Limb (tissue), 2 donors: Measurements from ENCODE around the gene PEAK3.

Source experiments
- DNase-seq, 2 donors: peaks; one replicate each; pipeline ENCODE4 v3.0.0-alpha.2; 2016; ENCODE audit errors: extremely low spot score in 2 of 2

The PEAK3 gene

DNA sequence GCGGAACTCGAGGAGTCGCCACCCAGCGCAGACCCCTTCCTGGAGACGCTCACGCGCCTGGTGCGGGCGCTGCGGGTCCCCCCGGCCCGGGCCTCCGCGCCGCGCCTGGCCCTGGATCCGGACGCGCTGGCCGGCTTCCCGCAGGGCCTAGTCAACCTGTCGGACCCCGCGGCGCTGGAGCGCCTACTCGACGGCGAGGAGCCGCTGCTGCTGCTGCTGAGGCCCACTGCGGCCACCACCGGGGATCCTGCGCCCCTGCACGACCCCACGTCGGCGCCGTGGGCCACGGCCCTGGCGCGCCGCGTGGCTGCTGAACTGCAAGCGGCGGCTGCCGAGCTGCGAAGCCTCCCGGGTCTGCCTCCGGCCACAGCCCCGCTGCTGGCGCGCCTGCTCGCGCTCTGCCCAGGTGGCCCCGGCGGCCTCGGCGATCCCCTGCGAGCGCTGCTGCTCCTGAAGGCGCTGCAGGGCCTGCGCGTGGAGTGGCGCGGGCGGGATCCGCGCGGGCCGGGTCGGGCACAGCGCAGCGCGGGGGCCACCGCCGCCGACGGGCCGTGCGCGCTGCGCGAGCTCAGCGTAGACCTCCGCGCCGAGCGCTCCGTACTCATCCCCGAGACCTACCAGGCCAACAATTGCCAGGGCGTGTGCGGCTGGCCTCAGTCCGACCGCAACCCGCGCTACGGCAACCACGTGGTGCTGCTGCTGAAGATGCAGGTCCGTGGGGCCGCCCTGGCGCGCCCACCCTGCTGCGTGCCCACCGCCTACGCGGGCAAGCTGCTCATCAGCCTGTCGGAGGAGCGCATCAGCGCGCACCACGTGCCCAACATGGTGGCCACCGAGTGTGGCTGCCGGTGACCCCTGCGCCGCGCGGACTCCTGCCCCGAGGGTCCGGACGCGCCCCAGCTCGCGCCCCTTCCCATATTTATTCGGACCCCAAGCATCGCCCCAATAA, 30.6 kb downstream of the PEAK3 start:
- DNase-seq: peak in 1 of 2 donors; percentile 51

DNA sequence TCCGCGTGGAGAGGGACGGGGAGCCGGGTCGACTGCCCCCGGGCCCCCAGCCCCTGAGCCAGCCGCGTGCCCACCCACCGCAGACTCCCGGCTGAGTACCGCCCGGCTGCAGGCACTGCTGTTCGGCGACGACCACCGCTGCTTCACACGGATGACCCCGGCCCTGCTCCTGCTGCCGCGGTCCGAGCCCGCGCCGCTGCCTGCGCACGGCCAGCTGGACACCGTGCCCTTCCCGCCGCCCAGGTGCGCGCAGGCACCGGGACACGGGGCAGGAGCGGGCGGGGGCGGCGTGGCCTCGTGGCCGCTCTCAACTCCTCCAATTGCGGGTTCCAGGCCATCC, 31.2 kb downstream of the PEAK3 start:
- no peak for DNase-seq

DNA sequence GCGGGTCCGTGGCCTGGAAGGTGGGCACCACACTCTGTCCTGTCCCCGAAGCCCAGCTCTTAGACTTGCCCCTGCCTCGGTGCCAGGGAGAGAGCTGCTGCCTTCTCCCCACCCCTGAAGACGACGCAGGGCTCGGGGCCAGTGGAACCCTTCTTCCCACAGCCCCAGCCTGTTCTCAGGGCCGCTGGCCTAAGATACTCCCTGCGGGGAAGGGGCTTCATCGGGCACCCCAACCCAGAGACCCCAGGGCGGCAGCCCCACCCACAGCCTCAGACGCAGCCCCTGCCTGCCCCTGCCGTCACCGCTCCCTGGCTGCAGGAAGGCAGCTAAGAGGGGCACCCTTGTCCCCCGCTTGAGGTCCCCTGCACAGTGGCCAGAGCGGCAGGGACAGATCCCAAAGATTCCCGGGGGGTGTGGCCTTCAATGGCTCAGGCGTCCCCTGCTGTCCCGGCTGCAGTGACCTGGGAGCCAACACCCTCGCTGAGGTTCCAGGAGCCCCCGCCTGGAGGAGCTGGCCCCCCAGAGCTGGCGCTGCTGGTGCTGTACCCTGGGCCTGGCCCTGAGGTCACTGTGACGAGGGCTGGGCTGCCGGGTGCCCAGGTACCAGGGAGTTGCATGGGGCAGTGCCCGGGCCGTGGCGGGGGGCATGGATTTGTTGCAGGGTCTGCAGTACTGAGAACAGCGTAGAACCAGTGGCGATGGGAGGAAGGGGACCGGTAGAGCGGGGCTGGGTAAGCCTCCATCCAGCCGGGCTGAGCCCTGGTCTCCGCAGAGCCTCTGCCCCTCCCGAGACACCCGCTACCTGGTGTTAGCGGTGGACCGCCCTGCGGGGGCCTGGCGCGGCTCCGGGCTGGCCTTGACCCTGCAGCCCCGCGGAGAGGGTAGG, 31.9 kb downstream of the PEAK3 start:
- no peak for DNase-seq

DNA sequence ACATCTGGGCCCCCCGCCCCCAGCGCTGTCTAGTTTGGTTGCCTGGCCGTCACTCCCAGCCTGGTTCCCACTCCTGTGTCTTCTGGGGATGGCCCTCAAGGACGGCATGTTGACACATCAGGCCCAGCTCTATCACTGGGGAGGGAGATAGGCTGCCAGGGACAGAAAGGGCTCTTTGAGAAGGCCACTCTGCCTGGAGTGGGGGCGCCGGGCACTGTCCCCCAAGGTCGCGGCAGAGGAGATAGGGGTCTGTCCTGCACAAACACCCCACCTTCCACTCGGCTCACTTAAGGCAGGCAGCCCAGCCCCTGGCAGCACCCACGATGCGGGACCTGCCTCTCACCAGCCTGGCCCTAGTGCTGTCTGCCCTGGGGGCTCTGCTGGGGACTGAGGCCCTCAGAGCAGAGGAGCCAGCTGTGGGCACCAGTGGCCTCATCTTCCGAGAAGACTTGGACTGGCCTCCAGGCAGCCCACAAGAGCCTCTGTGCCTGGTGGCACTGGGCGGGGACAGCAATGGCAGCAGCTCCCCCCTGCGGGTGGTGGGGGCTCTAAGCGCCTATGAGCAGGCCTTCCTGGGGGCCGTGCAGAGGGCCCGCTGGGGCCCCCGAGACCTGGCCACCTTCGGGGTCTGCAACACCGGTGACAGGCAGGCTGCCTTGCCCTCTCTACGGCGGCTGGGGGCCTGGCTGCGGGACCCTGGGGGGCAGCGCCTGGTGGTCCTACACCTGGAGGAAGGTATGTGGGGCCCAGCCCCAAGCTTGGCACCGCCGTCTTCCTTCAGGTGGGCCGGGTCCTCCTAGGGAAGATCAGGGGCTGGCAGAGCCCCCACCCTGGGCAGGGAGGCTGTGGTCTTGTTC, 32.7 kb downstream of the PEAK3 start, which contains the start of gene AMH:
AMH (plus strand) TSS at position 314 of the 857 bp plus-strand sequence; CDS start at position 324, 10 bp downstream.
- no peak for DNase-seq

DNA sequence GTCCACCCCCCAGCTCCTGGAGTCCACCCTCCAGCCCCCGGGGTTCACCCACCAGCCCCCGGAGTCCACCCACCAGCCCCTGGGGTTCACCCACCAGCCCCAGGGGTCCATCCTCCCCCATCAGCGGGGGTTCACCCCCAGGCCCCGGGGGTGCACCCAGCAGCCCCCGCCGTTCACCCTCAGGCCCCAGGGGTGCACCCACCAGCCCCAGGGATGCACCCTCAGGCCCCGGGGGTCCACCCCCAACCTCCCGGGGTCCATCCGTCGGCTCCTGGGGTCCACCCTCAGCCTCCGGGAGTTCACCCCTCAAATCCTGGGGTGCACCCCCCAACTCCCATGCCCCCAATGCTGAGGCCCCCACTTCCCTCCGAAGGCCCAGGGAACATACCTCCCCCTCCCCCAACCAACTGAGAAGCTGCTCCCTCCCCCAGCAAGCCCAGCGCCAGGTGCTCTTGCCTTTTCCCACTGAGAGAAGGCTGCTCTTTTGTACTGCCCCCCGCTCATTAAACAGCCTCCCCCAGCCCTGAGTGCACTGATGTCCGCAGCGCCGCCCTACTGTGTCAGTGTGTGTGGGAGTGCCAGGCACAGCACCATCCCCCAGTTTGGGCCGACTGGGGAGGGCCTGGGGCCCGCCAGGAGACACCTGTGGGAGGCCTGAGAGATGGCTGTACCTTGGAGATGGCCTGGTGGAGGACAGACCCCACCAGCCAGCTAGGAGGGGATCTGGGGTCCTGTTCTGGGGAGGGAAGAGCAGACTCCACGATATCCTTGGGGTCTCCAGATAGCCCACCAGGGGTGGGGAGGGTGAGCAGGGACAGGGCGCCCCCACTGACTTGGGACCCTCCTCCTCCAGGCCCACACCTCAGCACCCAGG, 33.6 kb downstream of the PEAK3 start:
- DNase-seq: no peak

DNA sequence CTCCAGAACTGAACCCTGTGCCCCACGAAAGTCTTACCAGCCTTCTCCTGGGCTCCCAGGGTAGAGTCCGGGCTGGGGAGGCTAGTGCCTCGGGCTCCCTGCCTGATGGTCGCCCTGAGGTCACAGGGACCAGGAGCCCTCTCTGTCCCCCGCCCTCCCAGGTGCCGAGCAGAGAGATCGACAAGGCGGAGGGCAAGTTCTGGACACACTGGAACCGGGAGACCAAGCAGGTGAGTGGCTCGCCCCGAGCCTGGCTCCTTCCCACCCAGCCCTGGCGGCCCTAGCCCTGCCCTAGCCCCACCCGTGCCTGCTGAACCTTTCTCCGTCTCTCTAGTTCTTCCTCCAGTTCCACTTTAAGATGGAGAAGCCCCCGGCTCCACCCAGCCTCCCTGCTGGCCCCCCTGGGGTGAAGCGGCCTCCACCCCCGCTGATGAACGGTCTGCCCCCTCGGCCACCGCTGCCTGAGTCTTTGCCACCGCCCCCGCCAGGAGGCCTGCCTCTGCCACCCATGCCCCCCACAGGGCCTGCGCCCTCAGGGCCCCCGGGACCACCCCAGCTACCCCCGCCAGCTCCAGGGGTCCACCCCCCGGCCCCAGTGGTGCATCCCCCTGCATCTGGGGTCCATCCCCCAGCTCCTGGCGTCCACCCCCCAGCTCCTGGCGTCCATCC, 34.4 kb downstream of the PEAK3 start:
- no peak for DNase-seq

DNA sequence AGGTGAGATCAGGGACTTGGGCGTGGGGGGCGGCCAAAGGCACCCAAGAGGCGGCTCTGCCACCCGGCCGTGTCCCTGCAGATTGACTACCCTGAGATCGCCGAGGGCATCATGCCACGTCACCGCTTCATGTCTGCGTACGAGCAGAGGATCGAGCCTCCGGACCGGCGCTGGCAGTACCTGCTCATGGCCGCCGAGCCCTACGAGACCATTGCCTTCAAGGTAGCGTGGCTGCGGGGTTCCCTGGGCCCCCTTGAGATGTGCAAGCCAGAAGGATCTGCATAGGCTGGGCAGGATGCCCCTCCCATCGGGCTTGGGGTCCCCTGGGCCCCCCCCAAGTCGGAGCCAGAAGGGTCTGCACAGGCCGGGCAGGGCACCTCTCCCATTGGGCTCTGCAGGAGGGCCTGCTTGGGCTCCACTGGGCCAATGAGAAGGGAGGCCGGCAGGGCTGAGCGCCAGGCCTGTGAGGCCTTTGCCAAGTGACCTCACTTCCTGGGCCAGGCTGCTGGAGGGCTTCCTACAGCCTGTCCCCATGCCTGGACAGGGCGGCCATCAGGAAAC, 35.1 kb downstream of the PEAK3 start:
- no peak for DNase-seq

DNA sequence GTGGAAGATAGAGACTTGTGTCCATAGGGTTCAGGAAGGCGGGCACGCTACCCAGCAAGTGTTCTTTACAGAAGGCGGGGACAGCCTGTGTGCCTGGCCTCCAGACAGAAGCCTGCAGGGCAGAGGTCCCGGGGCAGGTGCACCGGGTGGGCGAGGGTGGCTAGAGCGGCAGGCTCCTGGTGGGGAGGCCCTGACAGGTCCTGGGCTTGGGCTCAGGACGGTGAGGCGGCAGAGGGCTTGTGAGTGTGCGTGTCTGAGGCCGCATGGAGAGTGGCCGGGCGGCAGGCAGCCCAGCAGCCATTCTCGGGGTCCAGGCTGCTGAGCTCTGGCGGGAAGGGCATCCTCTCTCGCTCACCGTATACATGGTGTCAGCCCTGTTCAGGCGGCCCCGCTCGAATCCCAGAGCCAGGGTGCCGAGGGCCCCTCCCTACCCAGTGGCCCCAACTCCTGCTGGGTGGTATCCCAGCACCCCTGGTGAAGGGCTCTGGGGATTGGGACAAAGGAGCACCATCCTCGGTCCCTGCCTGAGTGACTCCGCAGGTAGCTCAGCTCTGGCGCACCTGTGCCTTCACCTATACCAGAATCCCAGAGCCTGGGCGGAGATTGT, 35.9 kb downstream of the PEAK3 start:
- no peak for DNase-seq

DNA sequence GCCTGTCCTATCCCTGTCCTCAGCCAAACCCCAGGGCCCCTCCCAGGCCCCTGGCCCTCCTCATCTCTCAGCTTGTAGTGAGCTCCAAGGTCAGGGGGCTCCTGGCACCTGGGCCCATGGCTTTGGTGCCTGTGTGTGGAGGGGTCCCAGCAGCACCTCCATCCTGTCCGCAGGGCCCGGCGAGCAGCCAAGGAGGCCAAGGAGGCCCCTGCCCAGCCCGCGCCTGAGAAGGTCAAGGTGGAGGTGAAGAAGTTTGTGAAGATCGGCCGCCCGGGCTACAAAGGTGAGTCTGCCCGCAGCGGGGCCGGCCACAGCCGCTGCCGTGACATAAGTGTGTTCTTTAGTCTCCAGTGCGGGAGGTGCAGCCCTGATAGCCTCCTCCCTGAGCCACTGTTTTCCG, 36.7 kb downstream of the PEAK3 start:
- DNase-seq: no peak

DNA sequence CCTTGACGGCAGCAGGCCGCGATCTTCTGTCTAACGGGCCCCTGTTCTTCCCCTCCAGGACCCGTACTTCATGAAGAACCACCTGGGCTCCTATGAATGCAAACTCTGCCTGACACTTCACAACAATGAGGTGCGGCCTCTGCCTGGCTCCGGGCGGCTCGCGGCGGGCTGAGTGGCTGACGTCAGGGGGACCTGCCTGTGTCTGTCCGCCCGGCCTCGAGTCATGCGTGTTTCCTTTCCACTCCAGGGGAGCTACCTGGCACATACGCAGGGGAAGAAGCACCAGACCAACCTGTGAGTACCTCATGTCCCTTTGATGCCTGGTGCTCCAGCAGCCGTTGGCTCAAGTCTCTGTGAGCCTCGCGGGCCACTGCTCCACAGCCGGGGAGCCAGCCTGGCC, 37.5 kb downstream of the PEAK3 start:
- no peak for DNase-seq

DNA sequence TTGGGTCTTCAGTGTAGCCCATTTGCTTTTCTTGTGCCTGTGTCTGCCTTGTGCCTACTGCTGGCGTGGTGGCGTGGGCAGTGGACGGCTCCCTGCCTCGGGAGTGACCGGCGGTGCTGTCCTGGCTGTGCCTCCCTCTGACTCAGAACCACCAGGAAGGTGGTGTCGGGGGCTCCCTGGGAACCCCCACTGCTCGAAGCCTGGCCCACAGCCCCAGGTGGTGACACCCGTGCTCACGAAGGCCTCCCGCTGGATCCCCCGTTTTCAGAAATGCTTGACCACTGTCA, 37.9 kb downstream of the PEAK3 start:
- DNase-seq: no peak

DNA sequence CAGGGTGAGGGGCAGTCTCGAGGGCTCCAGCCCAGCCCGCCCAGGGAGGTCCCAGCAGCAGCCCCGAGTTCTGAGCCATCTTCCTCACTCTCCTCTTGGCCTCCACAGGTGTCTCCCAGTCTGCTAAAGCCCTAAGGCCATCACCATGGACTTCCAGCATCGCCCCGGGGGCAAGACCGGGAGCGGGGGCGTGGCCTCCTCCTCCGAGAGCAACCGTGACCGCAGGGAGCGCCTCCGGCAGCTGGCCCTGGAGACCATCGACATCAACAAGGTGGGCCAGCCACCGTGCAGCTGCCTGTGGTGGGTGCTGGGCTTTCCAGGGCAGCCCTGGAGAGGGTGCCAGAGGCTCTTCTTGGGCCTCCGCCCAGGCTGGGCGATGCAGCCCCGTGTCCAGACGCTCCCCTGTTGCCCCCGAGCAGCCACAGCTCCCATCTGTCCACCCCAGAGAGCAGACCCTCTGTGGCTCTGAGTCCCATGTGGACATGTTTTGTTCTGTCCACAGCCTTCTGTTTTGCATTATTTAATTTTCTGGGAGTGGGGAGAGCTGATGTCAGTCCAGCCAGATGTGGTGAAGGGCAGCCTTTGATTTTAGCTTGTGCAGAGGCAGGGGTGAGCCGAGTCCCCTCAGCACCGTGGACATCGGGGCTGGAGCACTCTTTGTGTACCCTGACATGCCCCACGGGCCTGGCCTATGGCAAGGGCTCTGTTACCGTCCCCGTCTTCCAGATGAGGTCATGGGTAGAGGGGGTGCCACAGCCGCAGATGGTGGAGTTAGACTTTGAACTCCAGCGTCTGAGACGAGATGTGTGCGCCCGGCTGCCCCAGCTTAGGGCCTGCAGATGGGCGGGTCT, 38.5 kb downstream of the PEAK3 start:
- no peak for DNase-seq

DNA sequence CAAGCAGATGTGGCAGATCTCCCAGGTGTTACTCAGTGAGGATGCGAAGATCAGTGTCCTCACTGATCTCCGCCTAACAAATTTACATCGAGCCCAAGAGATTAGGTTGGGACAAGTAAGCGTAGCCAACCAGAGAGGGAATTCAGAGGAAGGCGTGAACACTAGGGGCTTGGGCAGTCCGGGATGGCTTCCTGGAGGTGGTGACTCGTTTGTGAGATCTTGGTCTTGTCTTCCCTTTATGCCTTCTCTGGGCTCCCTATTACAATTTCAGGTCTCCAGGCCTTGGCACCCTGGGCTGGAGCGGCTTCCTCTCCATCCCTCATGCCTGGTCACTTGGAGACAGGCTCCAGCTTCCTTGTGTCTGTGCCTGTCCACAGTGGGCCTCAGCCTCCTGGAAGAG, 39.2 kb downstream of the PEAK3 start:
- no peak for DNase-seq

DNA sequence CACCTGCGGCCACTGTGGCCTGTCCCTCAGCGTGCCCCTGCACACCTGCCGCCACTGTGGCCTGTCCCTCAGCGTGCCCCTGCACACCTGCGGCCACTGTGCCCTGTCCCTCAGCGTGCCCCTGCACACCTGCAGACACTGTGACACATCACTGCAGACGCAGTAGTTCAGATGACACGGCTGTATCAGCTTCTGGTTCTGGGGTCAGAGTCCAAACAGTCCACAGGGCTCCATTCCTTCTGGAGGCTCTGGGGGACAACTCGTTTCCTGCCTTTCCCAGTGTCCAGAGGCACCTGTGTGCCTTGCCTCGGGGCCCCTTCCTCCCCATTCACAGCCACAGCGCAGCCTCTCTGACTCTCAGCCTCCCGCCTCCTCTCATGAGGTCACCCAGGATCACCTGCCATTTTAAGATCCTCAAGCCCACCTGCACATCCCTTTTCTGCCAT, 39.9 kb downstream of the PEAK3 start:
- DNase-seq: no peak

DNA sequence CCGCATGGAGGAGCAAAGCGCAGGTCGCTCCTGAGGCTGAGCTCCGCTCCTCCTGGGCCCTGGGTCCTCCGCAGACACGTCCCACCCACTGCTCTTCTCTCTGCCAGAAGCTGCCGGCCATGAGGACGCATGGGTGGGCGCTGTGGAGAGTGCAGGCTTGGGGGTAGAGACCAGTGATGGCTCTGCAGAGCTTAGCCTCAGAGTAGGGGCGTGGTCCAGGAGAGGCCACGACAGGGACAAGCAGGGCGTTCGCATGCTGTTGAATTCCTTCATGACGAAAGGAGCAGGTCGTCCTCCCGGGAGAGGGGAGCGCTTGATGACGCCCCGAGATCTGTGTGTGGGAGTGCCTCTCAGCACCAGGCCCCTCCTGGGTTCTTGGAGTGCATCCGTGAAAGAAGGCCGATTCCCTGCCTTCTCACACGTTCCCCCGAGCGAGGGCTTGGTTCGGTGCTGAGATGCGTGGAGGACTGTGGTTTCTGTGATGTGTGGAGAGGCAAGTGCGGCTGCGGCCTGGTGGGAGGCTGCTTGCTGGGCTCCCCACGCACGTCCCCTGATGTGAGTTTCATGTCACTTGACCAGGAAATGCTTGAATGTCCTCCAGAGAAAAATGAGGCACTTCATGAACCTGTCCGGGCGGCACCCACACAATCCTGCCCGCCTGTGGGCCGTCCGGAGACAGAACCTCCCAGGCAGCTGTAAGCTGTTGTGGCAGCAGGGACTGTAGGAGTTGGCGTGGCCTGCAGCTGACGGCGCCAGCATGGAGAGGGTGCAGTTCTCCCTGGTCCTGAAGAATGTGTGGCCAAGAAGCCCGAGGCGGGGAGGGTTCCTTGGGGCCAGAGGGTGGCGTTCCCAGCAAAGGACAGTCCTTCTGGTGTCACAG, 40.9 kb downstream of the PEAK3 start:
- no peak for DNase-seq

DNA sequence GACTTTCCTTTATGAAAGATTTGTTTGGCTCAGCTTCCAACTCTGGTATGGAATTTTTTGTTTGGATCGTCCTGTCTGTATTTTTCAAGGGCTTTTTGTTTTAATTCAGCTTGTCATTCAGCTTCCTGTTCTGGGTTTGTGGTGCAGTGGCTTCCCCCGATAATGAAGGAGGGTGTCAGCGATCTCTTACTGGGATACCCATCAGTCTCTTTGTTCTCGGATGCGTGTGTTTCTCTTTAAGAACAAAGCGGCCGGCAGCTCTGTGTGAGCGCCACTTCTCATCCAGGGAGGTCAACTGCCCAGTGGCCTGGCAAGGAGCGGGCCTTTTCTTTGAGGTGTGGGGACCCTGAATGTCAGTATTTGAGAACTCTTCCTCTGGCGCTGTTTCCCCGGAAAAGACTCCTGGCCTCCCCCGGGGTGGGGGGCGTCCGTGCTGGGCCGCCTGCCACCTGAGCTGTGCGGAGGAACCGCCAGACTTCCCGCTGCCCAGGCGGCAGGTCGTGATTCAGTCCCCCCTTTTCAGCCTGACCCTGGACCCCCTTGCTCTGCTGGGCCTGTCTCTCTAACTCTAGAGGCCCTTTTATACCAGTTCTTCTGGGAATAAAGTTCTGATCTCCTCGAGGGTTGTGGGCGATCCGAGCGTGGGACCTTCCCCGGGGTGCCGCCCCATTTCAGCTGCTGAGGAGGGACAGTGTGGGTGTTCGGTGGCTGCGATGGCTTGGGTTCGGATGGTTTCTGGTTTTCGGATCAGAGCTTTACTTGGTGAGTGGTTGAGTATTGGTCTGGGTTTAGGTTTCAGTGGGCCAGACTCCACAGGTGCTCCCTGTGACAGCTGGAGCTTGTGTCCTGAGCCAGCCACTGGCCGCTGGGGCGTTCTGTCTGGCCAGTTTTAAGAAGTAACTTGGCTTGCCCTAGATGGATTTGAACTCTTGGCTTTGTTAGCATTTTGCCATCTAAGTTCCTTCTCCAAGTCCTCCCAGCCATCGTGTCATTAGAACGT, 41.9 kb downstream of the PEAK3 start:
- DNase-seq: no peak
